ENCODE measurements around the gene KCNE2.

GRCh38 chr21:34320011-34320410 is 43.8 kb upstream of the KCNE2 start:
- no peak for TF ChIP-seq CTCF (IDR thresholded peaks at IDR 0.05)
- TF ChIP-seq ZFX (IDR thresholded peaks at IDR 0.05; ENCODE audit: borderline replicate concordance) = no peak
